ENCODE results near the gene GLRX3.

Gene GLRX3

GRCh38 chr10:130213286-130214080, 77.3 kb downstream of the GLRX3 start:
- DNase-seq: no peak

DNA sequence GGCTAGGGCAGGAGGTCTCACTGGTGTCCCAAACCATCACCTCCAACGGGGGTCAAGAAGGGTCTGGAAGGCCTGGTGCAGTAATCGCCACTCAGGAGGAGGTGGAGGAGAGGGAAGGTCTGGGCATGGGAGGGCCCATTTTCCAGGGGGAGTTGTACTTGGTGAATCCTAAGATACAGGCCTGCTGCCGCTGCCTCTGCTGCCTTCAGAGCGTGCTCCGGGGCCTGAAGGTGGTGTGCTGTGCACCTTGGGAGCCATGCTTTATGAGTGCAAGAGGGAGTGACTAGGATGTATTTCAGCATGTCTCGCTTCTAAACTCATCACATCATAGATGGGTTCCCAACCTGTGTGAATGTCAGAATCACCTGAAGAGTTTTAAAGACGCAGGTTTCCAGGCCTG, 78.2 kb downstream of the GLRX3 start:
- no peak for DNase-seq

DNA sequence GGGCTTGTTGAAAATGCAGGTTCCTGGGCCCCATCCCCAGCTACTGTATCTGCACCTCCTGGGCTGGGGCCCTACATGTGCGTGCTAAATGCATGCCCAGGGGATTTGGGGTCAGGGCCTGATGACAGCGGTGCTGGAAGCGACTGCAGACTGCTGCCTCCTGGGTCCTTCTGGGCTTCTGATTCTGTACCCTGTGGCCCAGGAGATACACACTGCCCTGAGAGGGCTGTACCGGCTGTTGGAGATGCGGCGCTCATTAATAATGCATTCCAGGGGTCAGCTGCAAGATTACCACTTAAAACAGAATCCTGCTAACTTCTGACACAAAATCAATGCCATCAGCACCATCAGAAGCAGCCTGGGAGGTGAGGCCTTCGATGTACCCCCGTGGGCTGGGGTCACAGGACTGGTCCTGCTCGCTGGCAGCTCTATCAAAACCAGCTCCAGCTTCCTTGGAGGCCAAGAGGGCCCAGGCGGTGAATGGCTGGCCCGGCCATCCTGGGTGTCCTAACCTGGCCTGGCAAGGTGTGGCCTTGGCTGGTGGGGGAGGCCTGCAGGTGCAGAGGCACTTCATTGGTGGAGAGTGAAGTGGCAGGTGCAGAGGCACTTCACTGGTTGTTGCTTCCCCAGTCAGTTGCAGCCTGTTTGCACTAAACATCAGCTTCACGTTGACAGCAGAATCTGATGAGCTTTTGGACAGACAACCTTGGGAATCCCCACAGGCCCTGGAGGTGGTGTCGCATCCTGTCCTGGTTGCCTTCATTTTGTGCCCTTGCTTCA, 79.2 kb downstream of the GLRX3 start:
- DNase-seq: no peak

DNA sequence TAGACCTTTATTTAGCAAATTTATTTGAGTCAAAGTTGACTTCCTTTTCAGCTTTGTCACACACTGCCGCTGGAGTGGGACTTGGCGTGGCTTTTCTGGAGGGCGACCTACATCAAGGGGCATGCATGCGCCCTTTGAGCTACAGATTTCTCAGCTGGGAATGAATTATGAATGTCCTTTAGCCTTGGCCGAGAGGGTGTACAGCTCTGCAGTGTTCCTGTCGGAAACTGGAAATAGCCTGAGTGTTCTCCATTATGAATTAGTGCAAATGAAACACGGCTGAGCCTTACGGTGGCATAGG, 79.7 kb downstream of the GLRX3 start:
- no peak for DNase-seq

DNA sequence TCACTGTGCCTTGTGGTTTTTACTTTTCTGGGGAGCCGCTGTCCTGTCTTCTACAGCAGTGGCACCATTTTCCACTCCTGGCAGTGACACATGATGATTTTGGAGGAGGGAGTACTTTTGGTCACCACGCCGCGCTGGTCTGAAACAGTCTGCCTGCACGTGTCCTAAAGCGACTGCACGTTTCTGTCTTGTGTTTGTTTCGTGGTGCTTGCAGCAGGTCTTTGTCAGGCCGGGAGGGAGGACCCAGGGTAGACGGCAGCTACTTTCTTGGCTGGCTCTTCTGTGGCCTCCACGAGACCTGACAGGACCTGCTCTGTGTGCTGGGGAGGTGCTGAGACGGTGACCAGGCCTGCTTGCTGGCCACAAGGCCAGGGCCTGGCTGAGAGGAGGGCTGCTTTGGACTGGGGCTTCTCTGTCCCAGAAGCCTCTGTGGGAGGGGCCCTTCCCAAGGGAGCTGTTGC, 82.0 kb downstream of the GLRX3 start:
- no peak for DNase-seq

GRCh38 chr10:130218936-130219335, 82.7 kb downstream of the GLRX3 start:
- no peak for DNase-seq

- no peak for DNase-seq
These were observed 84.3 kb downstream of the GLRX3 start for GRCh38 chr10:130220251-130221185.

DNA sequence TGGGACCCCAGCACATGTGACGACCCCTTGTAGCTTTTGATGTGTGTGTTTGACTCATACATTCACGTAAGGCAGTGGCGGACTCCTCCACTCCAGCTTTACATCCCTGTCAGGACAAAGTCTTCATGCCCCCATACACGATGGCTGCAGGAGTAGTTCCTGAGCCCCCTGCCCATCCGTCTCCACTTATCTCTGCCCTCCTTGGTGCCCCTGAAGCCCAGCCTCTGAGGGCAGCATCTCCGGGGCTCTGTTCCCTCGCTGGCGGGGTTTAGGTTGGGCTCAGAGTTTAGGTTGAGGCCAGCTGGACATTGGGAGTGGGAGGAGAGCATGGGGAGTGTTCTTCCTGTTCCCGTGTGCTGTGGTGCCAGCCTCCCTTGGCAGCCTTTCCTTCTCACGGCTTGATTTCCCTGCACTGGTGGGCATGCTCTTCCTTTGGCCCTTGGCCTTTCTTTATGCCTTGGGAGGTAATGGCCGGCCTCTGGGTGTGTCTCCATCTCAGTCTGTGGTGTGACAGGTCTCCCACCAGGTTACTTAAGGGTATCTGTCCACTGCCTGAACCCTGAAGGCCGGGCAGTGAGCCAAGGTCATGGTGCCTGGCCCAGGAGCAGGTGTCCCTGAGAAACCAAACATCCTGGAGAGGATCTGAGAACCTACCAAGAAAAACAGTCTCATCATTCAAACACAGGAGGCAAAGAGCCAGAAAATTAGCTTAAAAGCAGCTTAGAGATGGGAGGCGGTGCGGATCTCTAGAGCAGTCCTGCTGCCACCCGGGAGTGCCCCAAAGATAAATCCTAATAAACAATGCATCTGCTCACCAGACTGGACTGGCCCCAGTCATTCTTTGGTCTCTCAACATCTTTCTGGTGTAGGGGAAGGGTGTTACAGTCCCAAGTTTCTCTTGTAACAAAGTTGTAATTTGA, 85.5 kb downstream of the GLRX3 start:
- DNase-seq: no peak

DNA sequence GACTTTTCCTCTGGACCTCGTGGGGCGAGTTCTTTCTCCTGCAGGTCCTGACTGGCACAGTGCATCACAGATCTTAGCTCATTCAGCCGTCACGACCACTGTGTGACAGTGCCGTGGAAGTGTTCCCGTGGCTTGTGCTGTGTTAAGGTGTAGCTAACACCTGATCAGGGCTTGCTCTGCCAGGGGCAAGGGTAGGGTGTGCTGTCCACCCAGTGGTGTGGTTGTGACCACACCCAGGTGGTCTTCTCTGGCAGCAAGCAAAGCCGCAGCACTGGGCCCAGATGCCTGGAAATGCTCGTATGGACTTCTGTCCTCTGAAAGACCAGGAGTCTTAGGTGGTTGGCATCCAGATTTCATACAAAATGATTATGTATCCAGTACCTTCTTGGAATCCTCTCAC, 86.2 kb downstream of the GLRX3 start:
- DNase-seq: no peak

DNA sequence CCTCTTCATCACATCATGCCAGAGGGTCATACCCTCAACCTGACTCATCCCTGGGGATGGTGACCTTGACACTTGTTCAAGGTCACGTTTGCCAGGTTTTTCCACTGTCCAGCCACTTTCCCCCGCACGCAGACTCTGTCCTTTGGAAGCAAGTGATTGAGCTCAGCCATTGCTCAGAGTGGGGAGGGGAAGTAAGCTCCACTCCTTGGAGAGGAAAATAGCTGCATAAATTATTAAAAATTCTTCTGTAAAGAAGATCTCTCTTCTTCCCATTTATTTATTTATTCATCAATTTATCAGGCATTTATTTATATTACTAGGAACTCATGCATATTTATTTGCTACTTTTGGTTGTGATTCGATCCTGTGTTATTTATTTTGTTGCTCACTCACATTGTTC, 88.0 kb downstream of the GLRX3 start:
- no peak for DNase-seq

DNA sequence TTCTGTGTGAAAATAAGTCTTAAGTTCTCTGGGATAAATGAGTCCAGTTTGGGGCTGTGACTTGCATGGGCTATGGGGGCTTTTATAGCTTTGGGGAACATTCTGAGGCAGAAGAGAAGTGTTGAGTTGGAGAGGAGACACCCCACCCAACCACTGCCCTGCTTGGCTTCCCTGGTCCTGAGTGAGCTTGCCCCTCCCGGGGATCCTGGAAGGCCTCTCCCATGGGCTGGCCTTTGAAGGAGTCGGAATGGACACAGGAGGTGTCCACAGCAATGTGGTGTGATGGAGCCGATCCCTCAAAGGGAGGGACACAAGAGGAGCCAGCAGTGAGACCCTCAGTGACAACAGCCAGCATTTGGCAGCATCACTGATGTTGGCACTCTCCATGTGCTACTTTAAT, 89.8 kb downstream of the GLRX3 start:
- DNase-seq: no peak

DNA sequence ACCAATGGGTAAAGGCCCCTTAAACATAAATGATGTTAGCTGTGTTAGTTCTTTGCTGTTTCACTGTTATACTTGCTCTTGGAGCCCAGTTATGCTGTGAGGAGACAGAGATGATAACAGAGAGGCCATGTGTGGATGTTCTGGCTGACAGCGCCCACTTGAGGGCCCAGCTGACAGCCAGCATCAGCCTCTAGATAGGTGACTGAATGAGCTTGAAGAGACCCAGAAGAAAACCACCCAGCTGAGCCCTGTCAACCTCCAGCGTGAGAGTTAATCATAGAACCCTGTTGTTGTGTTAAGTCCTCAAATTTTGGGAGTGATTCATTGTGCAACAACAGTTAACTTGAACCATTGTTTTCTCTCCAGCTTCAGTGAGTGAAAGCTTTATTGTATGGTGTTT, 91.7 kb downstream of the GLRX3 start:
- DNase-seq: no peak

Data from NCI-H524 (cell line).